Esophagus muscularis mucosa (tissue), 3 donors: ENCODE data around the gene CARD14.

ENCODE experiments used
- CTCF ChIP-seq, 3 experiments: fragments of 200-600 bp in 2 of 3; fragments of 450-650 bp in 1 of 3; sonication (generic) in 2 of 3; IDR thresholded peaks; one replicate each; pipeline ENCODE4 v1.5.1; 2017 to 2019; ENCODE audit warnings: antibody characterized with exemption in 3 of 3, mild to moderate bottlenecking in 2 of 3, moderate library complexity in 1 of 3
- POLR2A ChIP-seq: fragments of 450-650 bp; IDR thresholded peaks from one replicate; pipeline ENCODE4 v1.6.1; 2017; ENCODE audit warnings: antibody characterized with exemption, moderate library complexity, mild to moderate bottlenecking, low read depth
- POLR2AphosphoS5 ChIP-seq, 2 donors: sonication (generic); formaldehyde crosslinking; IDR thresholded peaks; one replicate each; pipeline ENCODE4 v1.6.1; 2017; ENCODE audit warnings: antibody characterized with exemption in 2 of 2

DNA sequence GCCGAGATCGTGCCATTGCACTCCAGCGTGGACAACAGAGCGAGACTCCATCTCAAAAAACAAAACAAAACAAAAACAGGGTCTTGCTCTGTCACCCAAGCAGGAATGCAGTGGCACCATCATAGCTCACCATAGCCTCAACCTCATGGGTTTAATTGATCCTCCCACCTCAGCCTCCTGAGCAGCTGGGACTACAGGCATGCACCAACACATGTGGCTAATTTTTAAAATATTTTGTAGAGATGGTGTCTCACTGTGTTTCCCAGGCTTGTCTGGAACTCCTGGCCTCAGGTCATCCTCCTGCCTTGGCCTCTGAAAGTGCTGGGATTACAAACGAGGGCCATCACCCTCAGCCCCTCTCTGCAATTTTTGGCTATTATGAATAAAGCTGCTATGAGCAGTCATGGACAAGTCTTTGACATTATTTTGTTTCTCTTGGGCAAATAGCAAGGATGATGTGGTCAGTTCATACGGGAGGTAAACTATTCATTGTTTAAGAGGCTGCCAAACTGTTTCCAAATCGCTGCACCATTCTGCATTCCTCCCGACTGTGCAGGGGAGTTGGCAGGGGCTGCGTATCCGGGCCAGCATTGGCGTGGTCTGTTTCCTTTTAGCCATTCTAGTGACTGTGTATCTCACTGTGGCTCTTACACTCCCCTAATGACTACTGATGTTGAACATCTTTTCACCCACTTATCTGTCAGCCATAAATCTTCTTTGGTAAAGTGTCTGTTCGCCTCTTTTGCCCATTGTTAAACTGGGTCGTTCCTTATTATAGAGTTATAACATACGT is 44.0 kb upstream of the CARD14 start:
- TF ChIP-seq POLR2AphosphoS5 (IDR thresholded peaks at IDR 0.05) (no peak), CTCF (IDR thresholded peaks at IDR 0.05) (no peak), POLR2A (no peak)
